T follicular helper cell (primary cell): Measurements from ENCODE around the gene TMEM100.

Experiments
- DNase-seq: peaks from one replicate; pipeline ENCODE4 v3.0.0-alpha.2; 2020; ENCODE audit warnings: low read depth

The TMEM100 gene

GRCh38 chr17:55743103-55743679 is 20.5 kb upstream of the TMEM100 start:
- no peak for DNase-seq

- no peak for DNase-seq
These were observed 19.8 kb upstream of the TMEM100 start for GRCh38 chr17:55742272-55743102.

- no peak for DNase-seq
These were observed 18.7 kb upstream of the TMEM100 start for GRCh38 chr17:55741356-55741700.

GRCh38 chr17:55740511-55741355 is 18.1 kb upstream of the TMEM100 start:
- no peak for DNase-seq

GRCh38 chr17:55737976-55738501 is 15.4 kb upstream of the TMEM100 start:
- no peak for DNase-seq

- no peak for DNase-seq
These were observed 13.2 kb upstream of the TMEM100 start for GRCh38 chr17:55735731-55736405.

GRCh38 chr17:55734128-55734781 is 11.6 kb upstream of the TMEM100 start:
- no peak for DNase-seq

- DNase-seq = no peak
These were observed 9.1 kb upstream of the TMEM100 start for GRCh38 chr17:55731586-55732250.

GRCh38 chr17:55730808-55731207 is 8.1 kb upstream of the TMEM100 start:
- no peak for DNase-seq

- no peak for DNase-seq
These were observed 7.7 kb upstream of the TMEM100 start for GRCh38 chr17:55730380-55730779.

- DNase-seq = no peak
These were observed 6.8 kb upstream of the TMEM100 start for GRCh38 chr17:55729484-55729883.

GRCh38 chr17:55728833-55729232 is 6.2 kb upstream of the TMEM100 start:
- no peak for DNase-seq

GRCh38 chr17:55728361-55728760 is 5.7 kb upstream of the TMEM100 start:
- no peak for DNase-seq

- no peak for DNase-seq
These were observed 5.3 kb upstream of the TMEM100 start for GRCh38 chr17:55727920-55728319.

GRCh38 chr17:55727275-55727674 is 4.6 kb upstream of the TMEM100 start:
- no peak for DNase-seq

GRCh38 chr17:55726440-55726839 is 3.8 kb upstream of the TMEM100 start:
- DNase-seq = no peak

- DNase-seq = no peak
These were observed 804 bp upstream of the TMEM100 start for GRCh38 chr17:55723488-55723848.

GRCh38 chr17:55722016-55722736 is 488 bp downstream of the TMEM100 start:
- DNase-seq = no peak

GRCh38 chr17:55720919-55721836 is 1.5 kb downstream of the TMEM100 start:
- no peak for DNase-seq
